Body of pancreas (tissue), 4 donors: ENCODE results near the gene ADNP2. TPM values are rescaled to one million over a fixed set of nuclear protein-coding genes. Genes with fewer than 3 reads are reported as not detected.
"Not testable (repeated sequence)": the region's sequence is repeated elsewhere in the genome, so short reads cannot be mapped to it uniquely, and the experiment has no call there.

ENCODE experiments used
- ATAC-seq: fragments of 150-250 bp; one replicate; pipeline ENCODE4 v1.9.1; 2016
- DNase-seq, 4 donors: peaks; one replicate each; pipeline ENCODE4 v3.0.0-alpha.2; 2019
- H3K27ac ChIP-seq, 4 donors: fragments of 200-600 bp; sonication (generic); 1 replicate in 3 of 4; 2 replicates in 1 of 4; pipeline versions ENCODE4 v1.5.1 to v1.6.1; 2016 to 2019; ENCODE audit warnings: mild to moderate bottlenecking in 1 of 4, mixed read lengths in 1 of 4, moderate library complexity in 1 of 4
- H3K27me3 ChIP-seq, 2 donors: fragments of 200-600 bp; sonication (generic); one replicate each; pipeline ENCODE4 v1.6.0; 2016; ENCODE audit warnings: mild to moderate bottlenecking in 1 of 2
- H3K36me3 ChIP-seq, 2 donors: fragments of 200-600 bp; sonication (generic); replicated peaks in 1 of 2; 2 replicates each; pipeline ENCODE4 v1.5.1; 2016; ENCODE audit warnings: low read depth in 2 of 2; ENCODE audit not compliant: insufficient read depth in 1 of 2
- H3K4me1 ChIP-seq: fragments of 200-600 bp; sonication (generic); one replicate; pipeline ENCODE4 v1.6.0; 2016
- H3K4me3 ChIP-seq, 2 donors: fragments of 200-600 bp; sonication (generic); 1 replicate in 1 of 2; 2 replicates in 1 of 2; pipeline ENCODE4 v1.5.1; 2016 to 2019
- H3K9me3 ChIP-seq, 3 donors: fragments of 200-600 bp; sonication (generic); 1 replicate in 2 of 3; 2 replicates in 1 of 3; pipeline ENCODE4 v1.5.1; 2016
- POLR2A ChIP-seq, 3 donors: fragments of 450-650 bp; IDR thresholded peaks; one replicate each; pipeline ENCODE4 v1.6.1; 2016; ENCODE audit warnings: antibody characterized with exemption in 3 of 3, mild to moderate bottlenecking in 2 of 3
- WGBS, 2 donors: methylation state at CpG; one replicate each; pipeline ENCODE4 v1.1.5; 2017; 5-methylcytosine and 5-hydroxymethylcytosine counted together
- intact Hi-C: fragments of 100-400 bp; cut with DNase I; formaldehyde crosslinking; loops from one replicate; pipeline ENCODE4 v1.15.1; 2023
- total RNA-seq, 2 donors: library from RNA; depleted of rRNA; stranded (reverse); fragments of >200 nt; gene quantifications; one replicate each; pipeline ENCODE4 v1.1.0, GENCODE V29; 2016
- TF ChIP-seq, protein P1 (sequence below), 7 experiments: fragments of 450-650 bp in 4 of 7; fragments of 200-600 bp in 3 of 7; sonication (generic) in 3 of 7; IDR thresholded peaks; one replicate each; pipeline ENCODE4 v1.5.1; 2016 to 2019; ENCODE audit warnings: antibody characterized with exemption in 7 of 7

ADNP2 gene
- total RNA-seq, 2 donors from 2014 or later = 7.0 to 9.2 TPM

DNA sequence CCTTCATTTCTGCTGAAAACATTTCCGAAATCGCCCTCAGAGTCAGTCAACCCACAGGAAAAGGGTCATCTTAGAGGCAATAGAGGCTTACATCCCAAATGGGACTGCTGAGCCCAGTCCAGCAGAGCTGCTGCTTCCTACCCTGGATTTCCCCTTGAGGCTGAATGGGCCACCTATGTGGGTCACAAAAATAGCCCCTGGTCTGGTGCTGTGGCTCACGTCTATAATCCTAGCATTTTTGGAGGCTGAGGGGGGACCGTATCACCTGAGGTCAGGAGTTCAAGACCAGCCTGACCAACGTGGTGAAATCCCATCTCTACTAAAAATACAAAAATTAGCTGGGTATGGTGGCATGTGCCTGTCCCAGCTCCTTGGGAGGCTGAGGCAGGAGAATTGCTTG, 49.3 kb downstream of the ADNP2 start:
- Histone ChIP-seq H3K4me1 (no peaks in the 10 kb centered on the region), H3K9me3 (no peaks in the 10 kb centered on the region), H3K27ac (no peak overlapping the region), H3K36me3 (no peaks in the 10 kb centered on the region), H3K27me3 (no peaks in the 10 kb centered on the region), H3K4me3 (no peak overlapping the region)
- WGBS, 2 donors = 48 to 54% methylated on average over 5 of the region's 5 CpGs
- TF ChIP-seq, protein P1, sequence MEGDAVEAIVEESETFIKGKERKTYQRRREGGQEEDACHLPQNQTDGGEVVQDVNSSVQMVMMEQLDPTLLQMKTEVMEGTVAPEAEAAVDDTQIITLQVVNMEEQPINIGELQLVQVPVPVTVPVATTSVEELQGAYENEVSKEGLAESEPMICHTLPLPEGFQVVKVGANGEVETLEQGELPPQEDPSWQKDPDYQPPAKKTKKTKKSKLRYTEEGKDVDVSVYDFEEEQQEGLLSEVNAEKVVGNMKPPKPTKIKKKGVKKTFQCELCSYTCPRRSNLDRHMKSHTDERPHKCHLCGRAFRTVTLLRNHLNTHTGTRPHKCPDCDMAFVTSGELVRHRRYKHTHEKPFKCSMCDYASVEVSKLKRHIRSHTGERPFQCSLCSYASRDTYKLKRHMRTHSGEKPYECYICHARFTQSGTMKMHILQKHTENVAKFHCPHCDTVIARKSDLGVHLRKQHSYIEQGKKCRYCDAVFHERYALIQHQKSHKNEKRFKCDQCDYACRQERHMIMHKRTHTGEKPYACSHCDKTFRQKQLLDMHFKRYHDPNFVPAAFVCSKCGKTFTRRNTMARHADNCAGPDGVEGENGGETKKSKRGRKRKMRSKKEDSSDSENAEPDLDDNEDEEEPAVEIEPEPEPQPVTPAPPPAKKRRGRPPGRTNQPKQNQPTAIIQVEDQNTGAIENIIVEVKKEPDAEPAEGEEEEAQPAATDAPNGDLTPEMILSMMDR (IDR thresholded peaks at IDR 0.05) = no peak
- no peak for TF ChIP-seq POLR2A (IDR thresholded peaks at IDR 0.05)
- intact Hi-C loops = no loop called here
- DNase-seq (no peak), ATAC-seq (no peak)

DNA sequence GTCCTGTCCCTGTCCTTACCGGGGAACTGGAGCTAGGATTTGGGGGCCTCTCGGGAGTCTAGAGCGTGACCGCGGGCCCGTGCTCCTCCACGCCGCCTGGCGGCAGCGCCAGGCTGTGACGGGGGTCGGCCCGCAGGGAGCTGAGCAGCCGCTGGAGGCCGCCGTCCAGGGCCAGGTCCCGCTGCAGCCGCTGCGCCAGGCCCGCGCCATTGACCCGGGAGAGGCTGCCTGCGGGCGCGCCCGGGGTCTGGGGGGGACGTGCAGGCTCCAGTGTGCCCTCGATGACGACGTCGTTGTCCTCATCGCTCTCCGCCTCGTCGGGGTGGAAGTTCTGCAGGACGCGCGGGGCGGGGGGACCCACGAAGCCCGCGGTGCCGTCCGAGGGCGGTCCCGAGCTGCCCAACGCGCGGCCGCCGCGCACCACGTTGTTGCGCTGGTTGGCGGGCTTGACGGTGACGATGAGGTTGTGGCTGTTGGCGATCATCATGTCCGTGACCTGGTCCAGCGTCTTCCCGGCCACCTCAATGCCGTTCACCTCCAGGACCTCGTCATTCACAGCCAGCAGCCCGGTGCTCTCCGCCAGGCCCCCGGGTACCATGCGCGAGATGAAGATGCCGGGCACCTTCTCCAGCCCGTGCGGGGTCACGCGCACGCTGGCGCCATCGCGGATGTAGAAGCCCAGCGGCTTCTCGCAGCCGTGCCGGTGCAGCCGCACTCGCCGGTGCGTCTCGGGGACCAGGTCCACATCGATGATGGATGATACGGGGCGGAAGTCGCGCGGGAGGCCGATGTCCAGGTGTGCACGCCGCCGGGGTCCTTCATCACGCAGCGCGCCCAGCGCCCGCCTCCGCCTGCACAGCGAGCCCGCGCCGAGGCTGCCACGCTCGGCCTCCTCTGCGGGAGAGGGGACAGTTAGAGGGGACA, 50.9 kb downstream of the ADNP2 start:
- Histone ChIP-seq H3K9me3 (peaks cover 0 to 5% (median 0%) of the 10 kb centered on the region in 3 donors), H3K4me1 (no peaks in the 10 kb centered on the region), H3K4me3 (no peak overlapping the region), H3K36me3 (no peaks in the 10 kb centered on the region), H3K27me3 (no peaks in the 10 kb centered on the region), H3K27ac (no peak overlapping the region)
- intact Hi-C loops = no loop called here
- DNase-seq = peak in 3 of 4 donors; percentile 34 to 47 (median 45)
- TF ChIP-seq POLR2A (IDR thresholded peaks at IDR 0.05) = no peak
- TF ChIP-seq, protein P1 (IDR thresholded peaks at IDR 0.05) = peak in 6 of 7 experiments; percentile 31 to 52 (median 46)
- 47 to 49% methylated on average over 23 to 106 of the region's 109 CpGs for WGBS, 2 donors
- peak; percentile 72 for ATAC-seq

DNA sequence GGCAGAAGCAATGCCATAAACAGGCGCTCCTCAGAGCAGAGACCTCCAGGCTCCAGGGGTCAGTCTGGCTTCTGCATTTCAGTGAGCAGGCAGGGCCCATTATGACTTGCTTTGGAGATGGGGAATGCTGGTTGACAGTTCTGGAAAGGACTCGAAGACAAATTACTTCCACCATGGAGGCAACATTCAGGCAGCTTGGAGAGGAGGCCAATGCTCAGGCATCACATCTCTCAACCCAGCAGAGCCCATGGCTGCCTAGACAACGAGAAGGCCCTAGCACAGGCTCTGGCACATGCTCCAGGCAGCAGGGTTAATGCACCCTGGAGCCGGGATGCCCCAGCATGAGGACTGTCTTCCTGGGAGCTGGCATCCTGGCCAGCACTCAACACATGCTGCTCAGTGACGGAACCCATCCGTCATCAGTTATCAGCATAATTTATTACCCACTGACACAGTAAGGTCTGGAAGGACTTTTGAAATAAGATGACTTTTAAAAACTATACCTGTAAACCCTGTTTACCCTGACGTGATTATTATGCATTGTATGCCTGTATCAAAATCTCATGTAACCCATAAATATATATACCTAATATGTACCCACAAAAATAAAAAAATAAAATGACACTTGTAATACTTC, 52.8 kb downstream of the ADNP2 start:
- peaks cover 0 to 8% (median 0%) of the 10 kb centered on the region in 3 donors for H3K9me3 ChIP-seq
- no peaks in the 10 kb centered on the region for H3K27me3 ChIP-seq
- intact Hi-C loops = no loop called here
- H3K27ac ChIP-seq = no peak overlapping the region
- no peaks in the 10 kb centered on the region for H3K4me1 ChIP-seq
- ATAC-seq = no peak
- 73 to 89% methylated on average over 7 of the region's 7 CpGs for WGBS, 2 donors
- H3K36me3 ChIP-seq = no peaks in the 10 kb centered on the region
- no peak for DNase-seq
- no peak for TF ChIP-seq POLR2A (IDR thresholded peaks at IDR 0.05)
- TF ChIP-seq, protein P1 (IDR thresholded peaks at IDR 0.05) = no peak
- no peak overlapping the region for H3K4me3 ChIP-seq

DNA sequence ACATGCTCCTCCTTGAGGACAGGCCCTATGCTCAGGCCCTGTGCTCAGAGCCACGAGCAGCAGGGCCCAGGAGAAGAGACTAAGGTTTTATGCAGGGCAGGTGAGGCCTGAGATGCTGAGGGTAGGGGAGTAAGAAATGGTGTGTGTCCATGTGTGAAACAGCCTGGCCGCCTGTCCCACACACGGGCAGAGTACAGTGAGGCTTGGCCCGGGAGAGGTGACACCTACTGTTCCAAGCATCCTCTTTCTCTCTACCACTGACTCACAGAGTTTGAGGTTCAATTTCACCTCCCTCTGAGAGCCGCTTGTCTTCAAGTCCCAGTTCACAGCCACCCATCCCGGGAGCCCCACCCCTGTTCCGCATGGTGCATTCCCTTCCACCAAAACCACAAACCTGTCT, 54.1 kb downstream of the ADNP2 start:
- H3K9me3 ChIP-seq = peaks cover 0 to 8% (median 0%) of the 10 kb centered on the region in 3 donors
- no peak for TF ChIP-seq POLR2A (IDR thresholded peaks at IDR 0.05)
- TF ChIP-seq, protein P1 (IDR thresholded peaks at IDR 0.05) = no peak

DNA sequence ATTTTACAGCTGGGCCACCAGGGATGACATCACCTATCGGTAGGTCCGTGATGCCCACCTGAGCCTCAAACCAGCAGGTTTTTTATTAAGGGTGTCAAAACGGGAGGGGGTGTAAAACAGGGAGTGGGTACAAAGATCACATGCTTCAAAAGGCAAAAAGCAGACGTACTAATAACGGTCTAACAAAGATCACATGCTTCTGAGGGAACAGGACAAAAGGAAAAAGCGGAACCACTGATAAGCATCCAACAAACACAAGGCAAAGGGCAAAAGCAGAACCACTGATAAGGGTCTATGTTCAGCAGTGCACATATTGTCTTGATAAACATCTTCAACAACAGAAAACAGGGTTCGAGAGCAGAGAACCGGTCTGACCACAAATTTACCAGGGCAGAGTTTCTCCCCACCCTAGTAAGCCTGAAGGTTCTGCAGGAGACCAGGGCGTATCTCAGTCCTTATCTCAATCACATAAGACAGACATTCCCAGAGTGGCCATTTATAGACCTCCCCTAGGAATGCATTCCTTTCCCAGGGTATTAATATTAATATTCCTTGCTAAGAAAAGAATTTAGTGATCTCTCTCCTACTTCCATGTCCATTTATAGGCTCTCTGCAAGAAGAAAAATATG, 55.8 kb downstream of the ADNP2 start:
- intact Hi-C loops, H3K36me3 ChIP-seq, ATAC-seq, H3K4me1 ChIP-seq, H3K27me3 ChIP-seq, H3K4me3 ChIP-seq, DNase-seq, H3K27ac ChIP-seq, H3K9me3 ChIP-seq: not testable (repeated sequence)
- 81 to 88% methylated on average over 9 of the region's 9 CpGs for WGBS, 2 donors

More for the DNA sequence above, 54.1 kb downstream of the ADNP2 start:
- Histone ChIP-seq H3K27ac (no peak overlapping the region), H3K36me3 (no peaks in the 10 kb centered on the region), H3K4me1 (no peaks in the 10 kb centered on the region), H3K4me3 (no peak overlapping the region), H3K27me3 (no peaks in the 10 kb centered on the region)
- WGBS, 2 donors = 97 to 99% methylated on average over 7 of the region's 7 CpGs
- no peak for ATAC-seq
- DNase-seq = no peak
- intact Hi-C loops = no loop called here
